ENCODE data around the gene HCAR2. TPM values are rescaled to one million over a fixed set of nuclear protein-coding genes. Genes with fewer than 3 reads are reported as not detected.

The HCAR2 gene
- total RNA-seq, 1 experiment from 2014 or later = not detected

DNA sequence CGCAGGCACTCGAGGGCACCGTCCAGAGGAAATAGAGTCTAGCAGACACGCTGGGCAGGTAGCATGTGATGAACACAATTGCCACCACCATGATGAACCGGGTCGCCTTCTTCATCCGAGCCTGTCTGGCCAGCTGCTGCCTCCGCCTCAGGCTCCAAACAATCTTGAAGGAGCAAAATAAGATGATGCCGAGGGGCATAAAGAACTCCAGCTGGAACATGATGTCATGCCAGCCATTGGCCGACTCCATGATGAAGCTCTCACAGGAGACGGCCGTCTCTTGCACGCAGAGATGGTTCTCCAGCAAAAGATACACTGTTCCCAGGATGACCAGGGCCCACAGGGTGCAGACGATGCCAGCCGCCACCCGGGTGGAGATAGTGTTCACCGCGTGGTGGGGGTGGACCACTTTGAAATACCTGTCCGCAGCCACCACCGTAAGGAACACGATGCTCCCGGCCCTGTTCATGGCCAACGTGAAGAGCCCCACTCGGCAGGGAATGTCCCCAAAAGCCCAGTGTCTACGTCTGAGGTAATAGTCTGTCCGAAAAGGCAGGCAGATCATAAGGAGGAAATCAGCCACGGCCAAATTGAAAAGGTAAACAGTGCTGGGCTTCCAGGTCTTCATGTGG, 26.5 kb upstream of the HCAR2 start:
- Histone ChIP-seq H4K91ac (ENCODE audit: insufficient read length, low read depth, low read length) (no peak overlapping the region), H3K79me1 (ENCODE audit: insufficient read depth, low read depth, low read length, poor library complexity, severe bottlenecking) (no peaks in the 10 kb centered on the region), H3K4ac (ENCODE audit: low read depth, low read length) (no peak overlapping the region), H2BK20ac (ENCODE audit: low read depth, low read length, poor library complexity, severe bottlenecking) (no peak overlapping the region), H2BK12ac (ENCODE audit: insufficient read length, low read depth, low read length) (no peak overlapping the region), H2BK120ac (ENCODE audit: low read depth, low read length, poor library complexity, severe bottlenecking) (no peak overlapping the region), H3K23me2 (ENCODE audit: insufficient read length, low read depth, low read length, poor library complexity, severe bottlenecking) (no peaks in the 10 kb centered on the region), H3K9ac (ENCODE audit: extremely low read depth, insufficient read length, low read length) (no peak overlapping the region), H2BK15ac (ENCODE audit: low read depth, low read length) (no peak overlapping the region), H3K56ac (ENCODE audit: insufficient read length, low read depth, low read length) (no peak overlapping the region), H3K9me3 (ENCODE audit: control insufficient read depth, low read depth, low read length) (no peaks in the 10 kb centered on the region), H3T11ph (ENCODE audit: low read length) (no peak overlapping the region), H2AFZ (ENCODE audit: low read length) (no peak overlapping the region), H3K79me2 (ENCODE audit: insufficient read depth, low read length) (no peaks in the 10 kb centered on the region), H2BK5ac (ENCODE audit: insufficient read length, low read length) (no peak overlapping the region), H4K5ac (ENCODE audit: insufficient read length, low read depth, low read length) (no peak overlapping the region), H4K20me1 (ENCODE audit: control insufficient read depth, insufficient read depth, insufficient read length) (no peaks in the 10 kb centered on the region), H3K4me1 (ENCODE audit: insufficient read depth, low read length) (no peaks in the 10 kb centered on the region), H3K18ac (ENCODE audit: insufficient read length, low read depth, low read length) (no peak overlapping the region), H3K4me2 (ENCODE audit: insufficient read depth, insufficient read length, low read length) (no peak overlapping the region), H3K14ac (ENCODE audit: insufficient read depth, low read length) (no peak overlapping the region), H4K8ac (replicated peaks; ENCODE audit: insufficient read length, low read depth, low read length) (no peak overlapping the region), H2AK5ac (ENCODE audit: insufficient read length, low read length) (no peak overlapping the region), H3K27me3 (ENCODE audit: insufficient read depth, low read length) (no peaks in the 10 kb centered on the region), H3K23ac (ENCODE audit: insufficient read length, low read depth, low read length) (no peak overlapping the region), H3K27ac (ENCODE audit: insufficient read length, low read depth, low read length) (no peak overlapping the region)
- Mint-ChIP-seq H3K4me3 (no peak overlapping the region), H3K4me1 (peaks cover 21 to 25% of the 10 kb centered on the region in 2 experiments), H3K36me3 (ENCODE audit: insufficient read depth in 1 of 3, low read depth in 3 of 3) (no peaks in the 10 kb centered on the region), H3K9me3 (no peaks in the 10 kb centered on the region), H3K27ac (no peak overlapping the region), H3K27me3 (ENCODE audit: low read depth) (peaks cover 3% of the 10 kb centered on the region)
- TF ChIP-seq, protein P1, sequence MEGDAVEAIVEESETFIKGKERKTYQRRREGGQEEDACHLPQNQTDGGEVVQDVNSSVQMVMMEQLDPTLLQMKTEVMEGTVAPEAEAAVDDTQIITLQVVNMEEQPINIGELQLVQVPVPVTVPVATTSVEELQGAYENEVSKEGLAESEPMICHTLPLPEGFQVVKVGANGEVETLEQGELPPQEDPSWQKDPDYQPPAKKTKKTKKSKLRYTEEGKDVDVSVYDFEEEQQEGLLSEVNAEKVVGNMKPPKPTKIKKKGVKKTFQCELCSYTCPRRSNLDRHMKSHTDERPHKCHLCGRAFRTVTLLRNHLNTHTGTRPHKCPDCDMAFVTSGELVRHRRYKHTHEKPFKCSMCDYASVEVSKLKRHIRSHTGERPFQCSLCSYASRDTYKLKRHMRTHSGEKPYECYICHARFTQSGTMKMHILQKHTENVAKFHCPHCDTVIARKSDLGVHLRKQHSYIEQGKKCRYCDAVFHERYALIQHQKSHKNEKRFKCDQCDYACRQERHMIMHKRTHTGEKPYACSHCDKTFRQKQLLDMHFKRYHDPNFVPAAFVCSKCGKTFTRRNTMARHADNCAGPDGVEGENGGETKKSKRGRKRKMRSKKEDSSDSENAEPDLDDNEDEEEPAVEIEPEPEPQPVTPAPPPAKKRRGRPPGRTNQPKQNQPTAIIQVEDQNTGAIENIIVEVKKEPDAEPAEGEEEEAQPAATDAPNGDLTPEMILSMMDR (conservative IDR thresholded peaks at IDR 0.05) = no peak
- no CpG with 5 or more reads among the region's 27 CpGs for WGBS (ENCODE audit: extremely low coverage, insufficient read length, low lambda C conversion rate)
- DNase-seq = no peak
